ENCODE measurements around the gene STXBP4. TPM values are rescaled to one million over a fixed set of nuclear protein-coding genes. Genes with fewer than 3 reads are reported as not detected.

STXBP4 gene
- total RNA-seq, 1 experiment from 2014 or later, result 16.5 TPM

GRCh38 chr17:55140809-55141208 lies 172.2 kb downstream of the STXBP4 start:
- Histone ChIP-seq H3K27me3 (ENCODE audit: insufficient read depth, low read length) (no peaks in the 10 kb centered on the region), H3K23me2 (ENCODE audit: insufficient read length, low read depth, low read length, poor library complexity, severe bottlenecking) (no peaks in the 10 kb centered on the region), H3K79me2 (ENCODE audit: insufficient read depth, low read length) (no peaks in the 10 kb centered on the region), H3K14ac (ENCODE audit: insufficient read depth, low read length) (no peak overlapping the region), H2AK5ac (ENCODE audit: insufficient read length, low read length) (no peak overlapping the region), H2BK12ac (ENCODE audit: insufficient read length, low read depth, low read length) (no peak overlapping the region), H3K27ac (ENCODE audit: insufficient read length, low read depth, low read length) (no peak overlapping the region), H3T11ph (ENCODE audit: low read length) (no peak overlapping the region), H3K79me1 (ENCODE audit: insufficient read depth, low read depth, low read length, poor library complexity, severe bottlenecking) (no peaks in the 10 kb centered on the region), H4K91ac (ENCODE audit: insufficient read length, low read depth, low read length) (no peak overlapping the region), H3K18ac (ENCODE audit: insufficient read length, low read depth, low read length) (no peak overlapping the region), H4K8ac (replicated peaks; ENCODE audit: insufficient read length, low read depth, low read length) (no peak overlapping the region), H3K4ac (ENCODE audit: low read depth, low read length) (no peak overlapping the region), H3K4me1 (ENCODE audit: insufficient read depth, low read length) (no peaks in the 10 kb centered on the region), H2AFZ (ENCODE audit: low read length) (no peak overlapping the region), H2BK120ac (ENCODE audit: low read depth, low read length, poor library complexity, severe bottlenecking) (no peak overlapping the region), H2BK20ac (ENCODE audit: low read depth, low read length, poor library complexity, severe bottlenecking) (no peak overlapping the region), H3K9me3 (ENCODE audit: control insufficient read depth, low read depth, low read length) (no peaks in the 10 kb centered on the region), H2BK5ac (ENCODE audit: insufficient read length, low read length) (no peak overlapping the region), H3K23ac (ENCODE audit: insufficient read length, low read depth, low read length) (no peak overlapping the region), H3K4me2 (ENCODE audit: insufficient read depth, insufficient read length, low read length) (no peak overlapping the region), H3K9ac (ENCODE audit: extremely low read depth, insufficient read length, low read length) (no peak overlapping the region), H4K5ac (ENCODE audit: insufficient read length, low read depth, low read length) (no peak overlapping the region), H2BK15ac (ENCODE audit: low read depth, low read length) (no peak overlapping the region), H4K20me1 (ENCODE audit: control insufficient read depth, insufficient read depth, insufficient read length) (no peaks in the 10 kb centered on the region), H3K56ac (ENCODE audit: insufficient read length, low read depth, low read length) (no peak overlapping the region)
- Mint-ChIP-seq H3K27me3 (ENCODE audit: low read depth) (no peaks in the 10 kb centered on the region), H3K4me3 (no peak overlapping the region), H3K9me3 (no peaks in the 10 kb centered on the region), H3K36me3 (ENCODE audit: insufficient read depth in 1 of 3, low read depth in 3 of 3) (no peaks in the 10 kb centered on the region), H3K27ac (no peak overlapping the region), H3K4me1 (peaks cover 12 to 13% of the 10 kb centered on the region in 2 experiments; a peak in 3 of 4 replicates)
- DNase-seq, result no peak
- TF ChIP-seq CTCF (conservative IDR thresholded peaks at IDR 0.05), result no peak

Data from H9 (cell line).